Stimulated activated CD8-positive, alpha-beta memory T cell treated with anti-CD3 and anti-CD28 coated beads, Interleukin-15, amount 100 ng/mL, for 4 hours (primary cell): Measurements from ENCODE around the gene DBNDD2.
A peak's percentile ranks its signal among the peaks of the same experiment; 100 is the strongest.

Experiments
- DNase-seq, 2 donors: peaks; one replicate each; pipeline ENCODE4 v3.0.0-alpha.2; 2020; ENCODE audit warnings: low read depth in 2 of 2

DBNDD2 gene

DNA sequence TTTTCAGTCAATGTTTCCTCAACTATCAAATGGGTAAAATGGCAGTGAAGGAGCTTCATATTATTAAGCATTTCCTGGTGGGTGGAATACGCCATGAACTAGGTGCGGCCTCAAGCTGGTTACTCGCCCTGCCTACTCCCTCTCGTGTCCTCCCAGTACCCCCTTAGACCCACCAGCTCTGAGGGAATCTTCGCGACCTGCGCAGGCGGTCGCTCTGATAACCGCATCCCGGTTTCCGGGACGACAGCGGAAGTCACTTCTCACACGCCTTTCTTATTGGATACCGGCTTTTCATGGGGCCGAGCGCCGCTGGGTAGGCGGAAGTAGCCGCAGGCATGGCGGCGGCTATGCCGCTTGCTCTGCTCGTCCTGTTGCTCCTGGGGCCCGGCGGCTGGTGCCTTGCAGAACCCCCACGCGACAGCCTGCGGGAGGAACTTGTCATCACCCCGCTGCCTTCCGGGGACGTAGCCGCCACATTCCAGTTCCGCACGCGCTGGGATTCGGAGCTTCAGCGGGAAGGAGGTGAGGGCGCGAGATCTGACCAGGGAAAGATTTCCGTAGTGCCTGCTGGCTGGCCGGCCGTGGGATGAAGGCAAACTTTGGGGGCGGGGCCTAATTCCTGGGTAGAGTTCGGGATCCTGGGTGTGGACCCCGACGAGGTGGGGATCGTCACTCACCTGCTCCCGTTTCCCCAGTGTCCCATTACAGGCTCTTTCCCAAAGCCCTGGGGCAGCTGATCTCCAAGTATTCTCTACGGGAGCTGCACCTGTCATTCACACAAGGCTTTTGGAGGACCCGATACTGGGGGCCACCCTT lies 7.9 kb downstream of the DBNDD2 start, which contains the start of gene PIGT:
Gene PIGT, plus strand, starts transcription at position 320 of the 816 bp plus-strand sequence. Its CDS starts 16 bp downstream, at position 336.
- peak; percentile 77 to 81 for DNase-seq

DNA sequence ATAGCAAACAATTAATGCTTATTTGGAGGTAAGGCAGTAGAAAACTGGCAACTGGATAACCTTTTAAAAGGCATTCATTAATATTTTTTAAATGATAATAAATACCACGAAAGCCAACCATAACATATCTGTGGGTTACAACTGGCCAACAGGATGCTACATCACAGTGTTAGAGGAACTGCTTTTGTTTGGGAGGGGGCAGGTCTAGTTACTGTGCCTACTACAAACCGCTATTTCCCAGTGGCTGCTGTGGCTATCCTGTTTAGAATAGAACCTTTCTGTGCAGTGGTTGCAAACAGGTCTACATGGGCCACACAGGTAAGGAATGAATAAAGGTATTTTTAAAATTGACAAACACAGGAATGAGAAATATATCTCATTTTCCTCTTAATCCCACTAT lies 8.8 kb downstream of the DBNDD2 start:
- DNase-seq = no peak

DNA sequence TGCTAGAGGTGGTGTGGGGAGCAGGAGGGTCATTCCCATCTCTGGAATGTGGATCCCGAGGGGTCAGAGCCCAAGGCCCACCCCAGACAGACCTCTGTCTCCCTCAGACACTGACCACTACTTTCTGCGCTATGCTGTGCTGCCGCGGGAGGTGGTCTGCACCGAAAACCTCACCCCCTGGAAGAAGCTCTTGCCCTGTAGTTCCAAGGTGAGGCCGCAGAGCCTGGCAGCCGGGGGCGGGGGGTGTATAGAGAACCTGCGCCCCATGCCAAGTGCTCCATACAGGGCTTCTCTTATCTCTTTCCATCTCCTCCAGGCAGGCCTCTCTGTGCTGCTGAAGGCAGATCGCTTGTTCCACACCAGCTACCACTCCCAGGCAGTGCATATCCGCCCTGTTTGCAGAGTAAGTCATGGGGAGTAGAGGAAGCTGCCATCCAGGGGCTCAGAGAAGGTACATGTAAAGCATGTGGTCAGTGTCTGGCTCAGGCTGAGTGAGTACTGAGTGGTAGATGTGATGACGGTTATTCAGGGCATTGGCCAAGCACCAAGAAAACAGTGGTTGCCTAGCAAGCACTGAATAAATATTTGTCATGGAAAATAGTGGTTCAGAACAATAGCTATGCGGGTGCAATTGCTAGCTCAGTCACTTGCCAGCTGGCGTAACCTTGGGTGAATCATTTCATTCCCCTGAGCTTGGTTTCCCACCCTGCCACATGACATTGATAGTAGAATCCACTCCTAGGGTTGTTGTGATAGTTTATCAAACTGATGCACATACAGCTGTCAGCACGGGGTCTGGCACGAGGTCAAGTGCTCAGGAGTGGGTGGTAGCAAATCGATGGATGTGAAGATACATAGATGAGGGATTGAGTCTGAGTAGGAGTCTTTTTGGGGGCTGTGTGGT lies 11.4 kb downstream of the DBNDD2 start:
- no peak for DNase-seq

DNA sequence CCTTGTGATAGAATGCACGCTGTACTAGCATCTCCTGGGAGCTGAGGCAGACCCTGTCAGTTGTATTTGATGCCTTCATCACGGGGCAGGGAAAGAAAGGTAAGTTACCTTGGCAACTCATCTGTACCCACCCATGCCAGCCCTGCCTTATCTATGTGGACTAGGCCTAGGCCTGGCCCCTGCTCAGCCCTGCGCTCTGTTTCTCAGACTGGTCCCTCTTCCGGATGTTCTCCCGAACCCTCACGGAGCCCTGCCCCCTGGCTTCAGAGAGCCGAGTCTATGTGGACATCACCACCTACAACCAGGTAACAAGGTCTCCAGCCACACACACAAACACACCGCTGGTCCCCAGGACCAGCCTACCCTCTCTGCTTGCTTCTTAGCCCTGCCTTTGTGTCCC lies 12.0 kb downstream of the DBNDD2 start:
- no peak for DNase-seq

DNA sequence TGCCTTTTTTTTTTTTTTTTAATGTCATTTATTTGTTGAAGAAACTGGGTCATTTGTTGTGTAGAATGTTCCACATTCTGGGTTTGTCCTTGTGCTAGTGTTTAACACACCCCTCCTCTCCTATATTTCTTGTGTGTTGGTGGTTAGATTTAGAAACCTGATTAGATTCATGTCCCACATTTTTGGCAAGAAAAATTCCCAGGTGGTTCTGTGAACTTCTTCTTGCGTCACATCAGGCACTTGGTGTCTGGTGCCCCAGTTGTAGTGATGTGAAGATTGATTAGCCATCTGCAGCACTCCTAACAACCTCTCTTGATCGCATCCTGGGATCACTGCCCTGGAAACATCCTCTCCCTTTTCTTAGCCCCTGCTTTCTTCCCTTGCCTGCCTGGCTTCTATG lies 15.6 kb downstream of the DBNDD2 start:
- DNase-seq = no peak

DNA sequence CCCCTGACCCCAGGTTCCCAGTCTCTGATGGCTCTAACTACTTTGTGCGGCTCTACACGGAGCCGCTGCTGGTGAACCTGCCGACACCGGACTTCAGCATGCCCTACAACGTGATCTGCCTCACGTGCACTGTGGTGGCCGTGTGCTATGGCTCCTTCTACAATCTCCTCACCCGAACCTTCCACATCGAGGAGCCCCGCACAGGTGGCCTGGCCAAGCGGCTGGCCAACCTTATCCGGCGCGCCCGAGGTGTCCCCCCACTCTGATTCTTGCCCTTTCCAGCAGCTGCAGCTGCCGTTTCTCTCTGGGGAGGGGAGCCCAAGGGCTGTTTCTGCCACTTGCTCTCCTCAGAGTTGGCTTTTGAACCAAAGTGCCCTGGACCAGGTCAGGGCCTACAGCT lies 17.5 kb downstream of the DBNDD2 start:
- DNase-seq = no peak

DNA sequence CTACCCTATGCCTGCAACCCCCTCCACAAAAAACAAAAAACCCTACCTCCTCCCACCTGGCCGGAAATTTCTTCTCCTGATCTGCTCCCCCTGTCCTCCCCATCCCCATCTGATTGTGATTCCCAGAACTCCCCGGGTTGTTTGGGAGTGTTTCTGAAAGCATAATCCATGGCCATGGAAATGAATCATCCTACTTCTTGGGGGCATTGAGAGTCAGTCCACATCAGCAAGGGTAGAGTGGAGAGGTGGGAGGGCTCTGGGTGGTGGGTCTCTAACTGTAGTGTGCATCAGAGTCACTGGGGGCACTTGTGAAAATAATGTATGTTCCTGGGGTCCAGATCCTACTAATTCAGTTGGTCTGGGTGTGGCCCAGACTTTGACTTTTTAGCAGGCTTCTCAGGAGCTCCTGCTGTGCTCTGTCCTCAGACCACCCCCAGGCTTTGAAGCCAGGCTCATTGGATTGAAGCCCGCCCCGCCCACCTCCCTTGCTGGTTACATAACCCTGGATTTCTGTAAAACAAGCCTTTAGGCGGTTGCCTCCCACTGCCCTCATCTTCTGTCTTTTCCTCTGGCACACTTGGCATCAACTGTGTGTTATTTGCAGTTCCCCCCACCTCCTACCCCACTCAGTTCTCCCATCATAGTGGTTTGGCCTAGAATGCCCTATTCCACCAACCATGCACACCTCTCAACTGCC lies 18.4 kb downstream of the DBNDD2 start:
- DNase-seq = no peak

DNA sequence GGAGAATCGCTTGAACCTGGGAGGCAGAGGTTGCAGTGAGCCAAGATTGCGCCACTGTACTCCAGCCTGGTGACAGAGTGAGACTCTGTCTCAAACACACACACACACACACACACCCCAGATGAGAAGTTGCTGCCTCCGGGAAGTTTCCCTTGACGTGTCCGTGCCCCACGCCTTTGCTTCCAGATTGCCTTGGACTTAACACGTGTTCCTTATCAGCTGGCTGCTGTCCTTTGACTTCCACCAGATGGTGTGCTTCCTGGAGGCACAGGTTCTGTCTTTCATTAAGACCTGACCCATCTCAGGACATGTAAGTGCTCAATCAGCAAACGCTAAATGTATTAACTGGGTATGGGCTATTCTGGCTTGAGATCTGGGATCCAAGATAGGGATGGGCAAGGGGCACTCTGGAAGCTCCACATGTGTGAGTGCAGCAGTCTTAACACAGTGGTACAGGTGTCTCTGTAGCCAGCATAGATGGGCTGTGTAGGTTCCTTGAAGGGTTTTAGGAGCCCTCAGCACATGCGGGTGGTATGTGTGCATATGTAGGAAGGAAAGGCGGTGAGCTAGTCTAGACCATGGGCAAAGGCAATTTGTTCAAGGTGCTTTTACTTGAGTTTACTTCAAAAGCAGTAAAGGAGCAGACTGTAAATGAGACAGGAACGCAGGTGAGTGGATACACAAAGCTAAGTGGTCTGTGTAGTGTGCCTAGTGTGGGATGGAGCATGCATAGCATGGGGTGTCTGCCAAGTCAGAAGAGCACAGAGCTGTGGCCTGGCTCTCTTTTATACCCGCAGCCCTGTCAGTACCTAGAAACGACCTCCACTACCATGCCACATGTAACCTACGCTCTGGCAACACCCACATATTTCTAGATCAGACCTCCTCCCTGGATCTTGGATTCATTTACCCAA lies 19.4 kb downstream of the DBNDD2 start:
- no peak for DNase-seq

DNA sequence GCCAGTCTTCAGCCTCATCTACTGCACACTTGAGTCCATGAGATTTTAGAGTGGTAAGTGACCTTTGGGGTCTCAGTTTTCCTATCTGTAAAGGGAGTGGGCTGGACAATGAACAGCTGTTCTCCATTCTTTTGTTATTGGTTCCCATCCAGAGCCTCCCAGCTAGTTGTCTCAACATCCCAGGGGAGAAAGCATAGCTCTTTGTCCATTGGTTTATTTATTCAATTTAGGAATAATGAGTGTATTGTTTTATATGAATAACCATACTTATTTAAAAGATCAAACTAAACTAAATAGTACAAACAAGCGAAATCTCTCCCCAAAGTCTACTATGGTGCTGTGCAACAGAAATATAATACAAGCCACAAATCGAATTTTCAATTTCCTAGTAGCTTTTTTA lies 21.5 kb downstream of the DBNDD2 start:
- no peak for DNase-seq

DNA sequence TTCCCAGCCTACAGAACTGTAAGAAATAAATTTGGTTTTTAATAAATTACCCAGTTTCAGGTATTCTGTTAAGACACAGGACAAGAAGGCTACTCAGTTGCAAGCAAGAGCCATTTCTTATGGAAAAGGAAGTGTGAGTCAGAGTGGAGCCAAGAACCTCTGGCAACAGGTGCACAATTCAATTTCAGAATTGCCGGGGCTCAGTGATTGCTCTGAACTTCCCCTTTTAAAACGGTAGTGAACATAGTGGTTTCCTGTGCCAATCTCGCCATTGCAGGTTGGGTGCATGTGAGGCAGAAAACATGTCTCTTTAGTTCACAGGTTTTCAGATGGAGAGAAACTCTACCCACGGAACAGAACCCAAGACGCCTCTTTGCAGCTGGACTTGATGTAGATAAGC lies 24.2 kb downstream of the DBNDD2 start:
- DNase-seq = no peak

DNA sequence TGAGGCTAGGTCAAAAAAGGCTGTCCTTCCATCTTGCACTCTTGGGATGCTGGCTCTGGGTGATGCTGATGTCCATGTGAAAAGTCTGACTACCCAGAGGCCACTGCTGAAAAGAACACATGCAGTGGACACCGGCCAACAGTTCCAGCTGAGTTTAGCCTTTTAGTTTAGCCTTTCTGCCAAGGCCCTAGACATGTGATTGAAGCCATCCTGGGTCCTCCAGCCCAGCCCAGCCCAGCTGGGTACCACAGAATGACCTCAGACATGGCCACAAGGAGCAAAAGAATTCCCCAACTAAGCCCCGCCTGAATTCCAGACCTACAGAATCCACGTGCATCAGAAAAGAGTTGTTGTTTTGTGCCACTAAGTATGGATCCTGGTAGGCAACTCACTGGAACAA lies 25.2 kb downstream of the DBNDD2 start:
- no peak for DNase-seq

DNA sequence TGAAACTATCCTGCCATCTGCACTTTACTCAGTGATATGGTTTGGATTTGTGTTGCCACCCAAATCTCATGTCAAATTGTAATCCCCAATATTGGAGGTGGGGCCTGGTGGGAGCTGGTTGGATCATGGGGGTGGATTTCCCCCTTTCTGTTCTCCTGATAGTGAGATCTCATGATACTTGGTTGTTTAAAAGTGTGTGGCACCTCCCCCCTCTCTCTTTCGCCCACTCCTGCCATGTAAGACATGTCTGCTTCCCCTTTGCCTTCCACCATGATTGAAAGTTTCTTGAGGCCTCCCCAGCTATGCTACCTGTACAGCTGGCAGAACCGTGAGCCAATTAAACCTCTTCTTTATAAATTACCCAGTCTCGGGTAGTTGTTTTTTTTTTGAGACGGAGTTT lies 25.9 kb downstream of the DBNDD2 start:
- DNase-seq = no peak

DNA sequence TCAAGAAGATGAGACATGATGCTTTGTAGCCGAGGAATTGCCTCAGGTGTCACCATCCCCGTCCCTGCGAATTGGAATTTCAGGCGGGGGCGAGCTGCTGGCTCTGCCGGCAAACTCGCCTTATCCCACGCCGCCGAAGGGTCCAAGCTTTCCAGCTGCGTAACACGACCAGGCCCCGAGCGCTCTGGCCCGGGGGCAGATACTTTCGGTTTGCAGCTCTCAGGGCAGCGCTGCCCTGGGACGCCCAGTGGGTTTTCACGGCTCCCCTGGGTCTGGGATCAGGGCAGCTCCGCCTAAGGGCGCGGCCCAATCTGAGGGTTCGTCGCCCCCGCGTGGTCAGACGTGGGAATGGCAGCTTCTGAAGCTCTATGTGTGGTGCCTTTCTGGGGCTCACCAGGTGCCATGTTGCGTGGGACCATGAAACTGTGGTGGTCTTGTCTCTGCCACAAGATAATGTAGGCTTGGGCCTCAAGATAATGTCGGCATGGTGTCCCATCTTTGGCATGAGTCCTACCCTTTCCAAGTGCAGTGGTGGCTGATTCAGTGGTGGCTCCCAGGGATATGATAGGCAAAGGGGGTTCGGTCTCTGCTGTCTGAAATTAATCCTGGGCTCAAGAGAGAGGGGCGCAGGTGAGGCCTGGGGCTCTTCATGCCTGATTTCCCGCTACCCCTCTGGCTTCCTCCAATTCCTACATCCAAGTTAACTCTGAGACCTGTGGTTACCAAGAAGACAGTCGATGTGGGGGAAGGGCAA lies 28.8 kb downstream of the DBNDD2 start:
- DNase-seq = peak; percentile 71 to 76

DNA sequence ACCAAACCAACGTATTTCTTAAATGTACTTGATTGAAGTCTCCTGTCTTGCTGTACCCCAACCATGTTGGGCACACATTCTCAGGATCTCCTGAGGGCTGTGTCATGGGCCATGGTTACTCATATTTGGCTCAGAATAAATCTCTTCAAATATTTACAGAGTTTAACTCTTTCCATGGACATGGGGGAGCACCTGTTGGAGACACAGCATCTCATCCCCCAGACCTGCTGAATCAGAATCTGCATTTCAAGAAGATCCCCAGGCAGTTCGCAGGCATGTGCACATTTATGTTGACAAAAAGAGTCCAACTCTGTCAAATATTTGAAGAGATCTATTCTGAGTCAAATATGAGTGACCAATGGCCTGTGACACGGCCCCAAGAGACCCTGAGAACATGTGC lies 32.3 kb downstream of the DBNDD2 start:
- DNase-seq = no peak

DNA sequence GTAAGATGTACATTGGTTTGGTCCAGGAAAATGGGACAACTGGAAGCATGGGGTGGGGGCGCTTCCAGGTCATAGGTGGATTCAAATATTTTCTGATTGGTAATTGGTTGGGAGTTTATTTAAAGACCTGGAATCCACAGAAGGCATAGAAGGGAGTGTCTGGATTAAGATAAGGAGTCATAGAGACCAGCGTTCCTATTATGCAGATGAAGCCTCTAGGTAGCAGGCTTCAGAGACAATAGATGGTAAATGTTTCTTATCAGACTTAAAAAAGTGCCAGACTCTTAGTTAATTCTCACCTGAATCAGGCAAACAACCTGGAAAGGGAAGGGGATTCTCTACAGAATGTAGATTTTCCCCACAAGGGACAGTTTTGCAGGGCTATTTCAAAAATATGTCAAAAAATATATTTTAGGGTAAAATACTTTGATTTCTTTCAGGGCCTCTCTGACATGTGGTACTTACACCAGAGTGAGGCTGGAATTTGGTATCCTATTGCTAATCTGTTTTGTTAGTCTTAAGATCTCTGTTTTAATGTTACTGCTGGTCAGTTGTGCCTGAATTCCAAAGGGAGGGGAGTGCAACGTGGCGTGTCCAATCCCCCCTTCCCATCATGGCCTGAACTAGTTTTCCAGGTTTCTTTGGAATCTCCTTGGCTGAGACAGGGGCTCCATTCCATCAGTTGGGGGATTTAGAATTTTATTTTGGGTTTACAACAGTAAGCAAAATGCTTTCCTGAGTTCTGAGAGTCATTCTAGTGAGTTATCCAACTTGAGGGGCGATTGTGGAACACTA lies 33.0 kb downstream of the DBNDD2 start:
- no peak for DNase-seq

DNA sequence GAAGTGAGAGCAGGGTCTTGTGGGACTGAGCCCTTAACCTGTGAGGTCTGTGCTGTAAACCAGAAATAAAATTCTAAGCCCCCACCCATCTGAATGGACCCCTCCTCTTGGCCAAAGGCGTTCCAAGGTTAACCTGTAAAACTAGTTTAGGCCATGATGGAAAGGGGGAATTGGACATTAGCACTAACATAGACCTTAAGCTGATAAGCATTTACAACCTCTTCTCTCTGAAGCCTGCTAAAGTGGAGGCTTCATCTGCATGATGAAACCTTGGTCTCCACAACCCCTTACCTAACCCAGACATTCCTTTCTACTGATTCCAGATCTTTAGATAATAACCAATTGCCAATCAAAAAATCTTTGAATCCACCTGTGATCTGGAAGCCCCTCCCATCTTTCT lies 33.7 kb downstream of the DBNDD2 start:
- no peak for DNase-seq

DNA sequence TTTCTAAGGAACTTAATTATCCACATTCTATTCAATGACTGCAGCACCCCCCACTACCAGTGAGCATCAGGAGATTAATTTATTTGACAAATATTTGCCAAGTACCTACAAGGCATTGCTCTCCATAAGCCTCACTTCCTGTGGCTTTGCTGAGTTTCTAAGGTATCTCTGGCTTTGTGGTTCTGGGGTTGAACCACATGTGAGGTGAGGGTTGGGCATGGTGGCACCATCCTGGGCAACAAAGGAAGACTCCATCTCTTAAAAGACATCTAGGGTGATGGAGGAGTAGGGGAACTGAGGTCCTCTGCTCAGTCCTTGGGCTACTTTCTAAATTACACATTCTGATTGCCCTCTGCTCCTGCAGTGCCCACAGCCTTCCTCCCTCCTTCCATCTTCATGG lies 36.0 kb downstream of the DBNDD2 start:
- DNase-seq = no peak

DNA sequence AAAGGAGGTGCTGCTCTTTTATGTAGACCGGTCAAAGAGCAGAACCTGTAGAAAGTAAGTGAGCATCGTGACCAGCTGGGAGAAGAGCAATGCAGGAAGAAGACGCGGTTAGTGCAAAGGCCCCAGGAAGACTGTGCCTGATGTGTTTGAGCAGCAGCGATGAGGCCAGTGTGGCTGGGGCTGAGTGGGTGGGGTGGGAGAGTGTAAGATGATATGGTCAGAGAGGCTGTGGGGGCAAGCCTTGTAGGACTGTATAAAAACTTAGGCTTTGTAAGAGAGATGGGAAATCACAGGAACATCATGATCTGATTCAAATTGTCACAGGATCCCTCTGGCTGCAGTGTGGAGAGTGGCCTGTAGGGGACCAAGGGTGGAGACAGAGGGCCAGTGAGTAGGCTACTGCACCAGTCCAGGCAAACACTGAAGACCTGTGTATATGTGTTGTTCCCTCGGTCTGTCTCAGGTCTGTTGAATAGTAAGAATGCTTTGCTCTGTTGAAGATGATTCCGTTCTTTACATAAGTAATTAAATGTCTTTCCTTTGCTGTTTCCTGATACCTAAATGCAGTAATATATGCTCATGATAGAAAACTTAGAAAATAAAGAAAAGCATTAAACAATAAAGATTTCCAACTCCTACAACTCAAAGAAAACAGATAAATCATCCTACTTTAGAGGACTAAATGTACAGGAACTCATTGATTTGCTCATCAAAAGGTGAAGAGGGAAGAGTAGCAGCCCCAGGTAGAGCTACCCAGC lies 37.9 kb downstream of the DBNDD2 start:
- no peak for DNase-seq

DNA sequence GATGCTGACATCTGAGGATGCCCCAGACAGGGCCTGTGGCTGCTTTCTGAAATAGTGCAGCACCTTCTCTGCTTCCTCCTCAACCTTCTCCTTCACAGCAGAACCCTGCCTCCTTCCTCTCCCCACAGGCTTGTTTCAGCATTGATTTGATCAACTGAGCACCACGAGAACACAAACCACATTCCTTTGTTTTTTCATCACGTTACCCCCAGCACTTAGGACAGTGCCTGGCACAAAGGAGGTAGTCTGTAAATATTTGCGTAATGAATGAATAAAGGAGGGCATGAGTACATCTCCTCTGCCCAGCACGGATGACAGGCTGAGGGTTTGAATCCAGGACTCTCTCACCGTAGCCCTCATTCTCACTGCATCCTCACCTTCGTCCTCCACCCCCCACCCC lies 40.2 kb downstream of the DBNDD2 start:
- DNase-seq = no peak
